Upper lobe of left lung (tissue), 4 donors: ENCODE measurements around the gene CDC42BPA.

Experiments used
- CTCF ChIP-seq, 6 experiments: fragments of 450-650 bp in 4 of 6; fragments of 200-600 bp in 2 of 6; sonication (generic) in 2 of 6; IDR thresholded peaks; one replicate each; pipeline ENCODE4 v1.5.1; 2016 to 2019; ENCODE audit warnings: antibody characterized with exemption in 6 of 6
- EP300 ChIP-seq, 4 donors: sonication (generic); formaldehyde crosslinking; IDR thresholded peaks; one replicate each; pipeline ENCODE4 v1.5.1; 2017; ENCODE audit warnings: antibody characterized with exemption in 4 of 4, control low read depth in 2 of 4
- POLR2A ChIP-seq, 4 donors: fragments of 450-650 bp; IDR thresholded peaks; one replicate each; pipeline ENCODE4 v1.5.1; 2016 to 2017; ENCODE audit warnings: antibody characterized with exemption in 4 of 4, mild to moderate bottlenecking in 2 of 4
- POLR2AphosphoS5 ChIP-seq, 2 donors: sonication (generic); formaldehyde crosslinking; IDR thresholded peaks; one replicate each; pipeline ENCODE4 v1.5.1; 2017; ENCODE audit warnings: antibody characterized with exemption in 2 of 2

- TF ChIP-seq CTCF (IDR thresholded peaks at IDR 0.05) (no peak), POLR2A (IDR thresholded peaks at IDR 0.05) (no peak), POLR2AphosphoS5 (IDR thresholded peaks at IDR 0.05) (no peak), EP300 (IDR thresholded peaks at IDR 0.05) (no peak)
Observed at GRCh38 chr1:227037121-227037520, 281.2 kb downstream of the CDC42BPA start.
